ENCODE measurements around the gene PDK4.

The PDK4 gene

DNA sequence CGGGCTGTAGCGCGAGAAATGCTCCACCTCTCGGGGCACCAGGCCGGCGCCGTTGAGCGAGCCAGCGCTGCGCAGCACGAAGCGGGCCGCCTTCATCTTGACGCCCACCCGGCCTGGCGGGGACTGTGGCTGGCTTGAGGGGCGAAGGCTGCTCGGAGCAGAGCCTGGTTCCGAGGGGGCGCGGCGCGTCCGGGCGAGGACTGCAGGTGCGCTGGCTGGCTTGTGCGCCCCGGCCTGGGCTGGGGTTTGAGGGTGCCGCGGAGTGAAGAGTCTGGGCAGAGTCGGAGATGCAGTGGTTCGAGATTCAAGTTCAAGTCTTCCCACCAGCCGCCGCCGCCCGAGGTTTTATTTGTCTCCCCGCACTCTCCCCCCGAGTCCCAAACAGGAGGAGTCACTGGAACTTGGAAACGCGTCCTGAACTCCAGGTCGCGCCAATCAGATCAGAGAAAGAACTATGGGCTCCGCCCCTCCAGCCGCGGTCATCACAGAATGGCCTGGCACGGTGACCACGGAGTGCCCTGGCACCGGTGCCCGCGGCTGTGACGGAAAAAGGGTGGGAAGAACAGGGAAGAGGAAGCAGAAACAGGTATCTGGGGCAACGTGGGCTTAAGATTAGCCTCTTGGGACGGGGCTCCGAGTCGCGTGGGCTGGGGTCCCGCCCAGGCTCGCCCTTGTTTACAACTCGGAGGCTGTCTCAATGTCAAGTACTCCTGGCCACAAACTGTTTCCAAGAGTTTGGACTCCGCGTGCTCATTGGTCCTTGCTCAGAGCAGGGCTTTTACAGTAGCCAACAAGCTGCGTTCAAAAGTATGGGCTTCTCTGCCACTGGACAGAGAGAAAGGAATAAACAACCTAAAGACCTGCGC is at the start of gene PDK4:
Gene PDK4 (minus strand): TSS at position 319 of the 866 bp plus-strand sequence. CDS start 223 bp downstream, at position 96.
- DNase-seq (ENCODE audit: low read depth): peak; percentile 67

DNA sequence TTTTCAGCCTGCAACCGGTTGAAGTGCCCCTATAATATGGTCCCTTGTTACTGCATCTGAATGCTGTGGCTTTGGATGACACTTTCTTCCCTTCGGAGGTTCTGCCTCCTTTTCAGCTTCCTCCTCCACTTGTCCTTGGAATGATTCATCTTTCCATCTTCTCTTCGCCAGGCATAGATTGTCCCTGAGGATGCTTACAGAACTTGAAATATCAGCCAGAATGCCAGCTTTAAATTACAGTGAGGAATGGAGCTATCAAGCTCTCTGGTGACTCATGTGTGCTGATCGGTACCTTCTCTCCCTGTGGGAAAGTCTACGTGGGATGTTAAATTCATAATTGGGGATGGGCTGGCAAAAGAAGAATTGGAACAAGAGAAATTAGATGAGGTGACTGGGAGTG is 45.9 kb upstream of the PDK4 start:
- DNase-seq (ENCODE audit: low read depth): no peak

DNA sequence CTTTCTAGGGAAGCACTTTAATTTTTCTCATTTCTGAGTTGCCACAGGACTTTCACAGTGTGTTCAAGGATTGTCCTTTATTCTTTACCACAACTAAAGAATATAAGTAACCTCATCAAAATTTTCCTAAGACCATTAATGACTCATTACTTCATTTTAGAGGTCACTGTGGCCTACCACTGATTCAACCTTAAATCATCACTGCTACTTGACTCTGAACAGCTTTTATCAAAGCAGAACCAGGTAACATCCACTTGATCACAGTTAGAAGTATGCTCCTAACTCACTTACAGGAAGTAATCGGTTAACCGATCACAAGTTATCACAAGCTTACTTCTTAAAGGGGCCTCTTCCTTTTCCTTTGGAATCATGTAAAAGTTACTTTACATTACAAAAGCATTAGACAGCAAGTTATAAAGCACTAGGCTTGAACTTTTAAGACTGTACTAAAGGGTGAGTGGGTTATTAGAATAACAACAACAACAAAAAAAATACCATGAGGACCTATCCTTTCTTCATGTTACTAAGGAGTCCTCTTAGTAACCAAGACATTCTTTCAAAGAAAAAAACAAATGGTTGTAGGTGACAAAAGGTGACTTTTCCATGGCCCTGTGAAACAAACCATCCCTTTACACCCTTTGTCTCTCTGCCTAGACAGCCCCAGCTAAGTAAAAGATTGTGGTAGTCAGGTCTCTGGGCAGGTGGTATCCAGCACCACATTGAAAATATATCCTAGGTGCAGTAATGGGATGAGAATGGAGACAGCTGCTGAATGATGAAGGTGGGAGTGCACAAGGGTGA is 40.0 kb upstream of the PDK4 start:
- DNase-seq (ENCODE audit: low read depth): no peak

DNA sequence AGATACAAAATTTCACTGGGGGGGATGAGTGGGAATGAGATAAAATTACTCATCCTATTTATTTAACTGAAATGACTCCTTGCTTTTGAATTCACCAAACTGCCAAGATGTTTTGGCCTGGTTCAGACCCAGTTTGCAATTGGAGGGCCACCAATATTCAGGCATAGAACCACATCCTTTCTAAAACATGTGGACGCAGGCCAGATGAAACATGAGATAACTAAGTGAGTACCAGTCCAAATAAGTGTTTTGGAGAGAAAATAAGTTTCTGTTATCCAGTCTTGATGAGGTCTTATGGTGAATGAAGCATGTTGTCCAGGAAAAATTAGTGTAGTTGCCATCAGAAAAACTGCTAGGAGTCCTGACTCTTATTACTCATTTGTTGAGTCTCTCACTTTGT is 36.3 kb upstream of the PDK4 start:
- peak; percentile 36 for DNase-seq (ENCODE audit: low read depth)

DNA sequence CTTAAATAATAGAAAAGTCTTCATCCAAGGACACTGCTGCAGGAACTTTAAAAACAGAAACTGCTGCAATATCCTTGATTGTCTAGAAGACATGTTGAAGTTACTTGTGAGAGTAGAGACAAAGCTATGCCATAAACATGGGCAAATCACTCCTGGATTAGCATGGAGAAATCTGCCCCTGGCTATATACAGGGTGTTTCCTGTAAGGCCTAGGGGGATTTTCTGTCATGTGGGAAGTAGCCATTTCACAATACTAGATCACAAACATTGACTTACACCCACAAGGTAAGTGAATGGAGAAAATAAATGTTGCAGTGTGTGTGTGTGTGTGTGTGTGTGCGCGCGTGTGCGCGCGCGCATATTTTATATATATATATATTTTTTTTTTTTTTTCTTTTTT is 35.2 kb upstream of the PDK4 start:
- DNase-seq (ENCODE audit: low read depth): no peak

DNA sequence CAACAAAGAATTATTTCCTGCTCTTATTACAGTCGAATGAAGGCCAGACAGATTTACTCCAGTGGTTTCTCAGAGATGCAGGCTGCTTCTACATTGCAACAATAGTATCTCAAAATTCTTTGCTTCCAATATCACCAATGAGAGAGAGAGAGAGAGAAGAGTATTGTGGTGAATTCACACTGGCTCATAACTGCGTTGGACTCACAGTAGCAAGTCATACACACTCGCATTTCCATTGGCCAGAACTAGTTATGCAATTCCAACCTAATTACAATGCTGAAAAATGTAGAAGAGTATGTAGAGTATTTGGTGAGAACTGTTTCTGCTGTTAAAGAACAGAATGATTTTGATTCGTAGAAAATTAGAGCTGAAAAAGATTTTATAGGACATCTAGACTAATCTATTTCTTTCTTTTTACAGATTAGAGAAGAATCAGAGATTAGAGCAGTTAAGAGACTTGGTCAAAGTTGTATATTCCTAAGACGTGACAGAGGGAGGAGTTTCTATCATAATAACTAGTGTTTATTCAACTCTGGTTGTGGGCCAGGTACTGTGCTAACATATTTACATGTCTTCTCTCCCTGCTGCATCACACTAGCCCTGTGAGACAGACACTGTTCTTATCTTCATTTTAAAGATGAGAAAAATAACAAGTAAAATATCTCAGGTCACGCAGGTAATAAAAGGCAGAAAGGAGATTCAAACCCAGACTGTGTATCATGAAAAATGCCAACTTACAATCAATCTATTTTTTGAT is 34.6 kb upstream of the PDK4 start:
- DNase-seq (ENCODE audit: low read depth): peak; percentile 7

DNA sequence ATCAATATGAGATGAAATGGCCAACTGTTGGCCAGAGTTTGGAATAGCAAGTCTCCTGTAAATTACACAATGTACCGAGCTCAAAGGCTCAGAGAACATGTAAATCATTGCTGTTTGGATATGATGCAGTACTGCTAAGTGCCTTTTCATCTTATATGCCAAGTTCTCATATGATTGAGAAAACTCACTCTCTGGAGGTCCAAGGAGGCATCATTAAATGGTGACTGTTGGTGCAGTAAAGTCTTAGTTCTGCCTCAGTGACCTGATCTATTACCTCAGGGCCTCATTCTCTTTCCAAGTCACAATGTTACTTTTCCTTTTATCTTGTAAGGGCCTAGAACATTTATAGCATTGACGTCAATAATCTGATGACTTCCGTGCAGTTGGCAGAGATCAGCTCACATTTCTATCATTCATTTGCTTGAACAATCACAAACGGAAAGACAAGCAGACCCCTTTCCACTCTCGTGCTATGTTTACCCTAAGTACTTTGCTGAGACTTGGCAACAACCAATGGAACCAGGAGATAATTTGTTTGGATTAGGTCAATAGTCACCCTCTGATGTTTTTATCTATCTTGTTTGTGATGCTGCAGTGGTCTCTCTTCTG is 32.6 kb upstream of the PDK4 start:
- DNase-seq (ENCODE audit: low read depth): no peak

DNA sequence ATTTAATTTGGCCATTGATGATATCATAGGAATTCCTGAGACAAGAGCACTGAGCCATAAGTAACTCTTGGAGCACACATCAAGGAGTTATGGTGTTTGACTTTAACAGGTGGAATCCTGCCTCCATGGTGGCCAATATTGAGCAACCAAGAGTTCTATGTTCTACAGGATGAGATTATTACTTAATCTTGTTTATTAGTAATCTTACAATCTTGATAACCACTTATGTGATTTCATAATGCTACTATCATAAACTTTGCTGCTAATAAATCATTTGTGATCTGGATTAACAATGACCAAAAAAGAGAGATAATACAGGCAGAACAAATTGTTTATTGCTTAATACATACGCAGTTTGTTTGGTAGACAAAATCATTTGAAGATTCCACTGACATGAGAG is 27.5 kb upstream of the PDK4 start:
- DNase-seq (ENCODE audit: low read depth): no peak

DNA sequence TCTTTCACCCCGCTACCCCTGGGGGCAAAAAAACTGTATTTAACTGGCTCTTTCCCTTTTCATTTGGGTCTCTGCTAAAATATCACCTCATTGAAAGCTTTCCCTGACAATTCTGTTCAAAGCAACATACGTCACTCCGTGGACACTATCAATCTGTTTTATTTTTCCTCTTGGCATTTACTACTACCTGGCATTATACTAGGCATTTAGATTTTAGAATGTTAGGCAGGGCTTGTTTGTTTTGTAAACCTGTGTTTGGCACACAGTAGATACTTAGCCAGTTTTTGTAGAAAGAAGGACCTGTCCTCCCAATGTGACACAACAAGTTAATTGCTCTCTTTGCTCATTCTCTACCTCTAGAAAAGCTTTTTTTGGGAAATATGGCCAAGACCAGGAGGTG is 26.5 kb upstream of the PDK4 start:
- no peak for DNase-seq (ENCODE audit: low read depth)

DNA sequence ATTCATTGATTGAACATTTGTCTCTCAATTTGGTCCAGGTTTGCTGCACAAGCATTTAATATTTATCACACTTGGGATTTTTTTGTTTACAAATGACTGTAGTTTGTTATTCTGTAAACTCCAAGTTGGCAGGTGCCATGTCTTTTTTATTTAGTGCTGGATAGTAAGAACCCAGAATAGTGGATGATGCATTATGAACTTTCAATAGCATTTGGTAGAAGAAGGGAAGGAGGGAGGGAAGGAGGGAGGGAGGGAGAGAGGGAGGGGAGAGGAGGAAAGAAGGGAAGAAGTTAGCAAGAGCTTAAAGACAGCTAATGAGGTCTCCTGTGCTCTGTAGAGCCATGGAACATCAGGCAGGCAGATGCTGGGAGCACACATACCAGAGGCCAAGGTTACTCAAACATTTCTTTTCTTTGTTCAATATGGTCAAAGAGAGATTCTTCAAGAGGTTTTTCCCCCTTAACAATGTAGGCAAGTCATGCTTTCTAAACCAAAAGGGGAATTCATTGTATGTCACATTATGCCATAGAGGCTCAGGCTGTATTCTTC is 25.8 kb upstream of the PDK4 start:
- DNase-seq (ENCODE audit: low read depth): no peak

DNA sequence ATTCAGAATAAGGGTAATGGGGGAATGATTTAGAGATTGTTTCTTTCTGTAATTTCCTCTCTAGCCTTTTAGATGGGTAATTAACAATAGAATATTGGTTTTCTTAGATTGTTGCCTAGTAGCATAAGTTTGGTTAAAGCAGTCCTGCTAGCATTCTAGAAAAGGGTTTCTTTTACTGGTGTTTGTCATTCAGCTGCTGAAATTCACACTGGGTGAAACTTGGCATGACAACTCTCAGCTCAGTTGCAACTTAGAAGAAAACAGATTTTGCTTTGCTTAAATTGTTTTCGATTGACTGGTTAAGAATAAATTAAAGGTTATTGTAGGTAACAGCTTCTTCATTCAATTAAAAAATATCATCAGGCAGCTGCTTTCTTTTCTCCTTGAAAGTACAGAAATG is 25.1 kb upstream of the PDK4 start:
- no peak for DNase-seq (ENCODE audit: low read depth)

DNA sequence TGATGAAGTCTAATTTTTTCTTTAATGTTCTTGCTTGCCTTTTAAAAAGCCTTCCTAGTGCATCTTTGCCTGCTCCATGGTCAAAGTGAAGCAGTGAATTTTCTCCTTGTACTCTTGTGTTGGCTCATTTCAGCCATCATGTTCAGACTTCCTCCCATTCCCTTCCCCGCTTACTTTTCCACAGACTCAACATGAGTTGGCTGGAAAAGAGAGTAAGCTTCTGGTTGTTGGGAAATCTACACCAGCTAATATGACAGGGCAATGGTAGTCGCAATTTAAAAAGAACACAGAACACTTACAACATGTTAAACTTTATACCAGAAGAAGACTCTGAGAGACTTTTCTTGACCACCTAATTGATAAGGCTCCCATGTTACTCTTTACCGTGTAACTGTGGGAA is 24.3 kb upstream of the PDK4 start:
- no peak for DNase-seq (ENCODE audit: low read depth)

DNA sequence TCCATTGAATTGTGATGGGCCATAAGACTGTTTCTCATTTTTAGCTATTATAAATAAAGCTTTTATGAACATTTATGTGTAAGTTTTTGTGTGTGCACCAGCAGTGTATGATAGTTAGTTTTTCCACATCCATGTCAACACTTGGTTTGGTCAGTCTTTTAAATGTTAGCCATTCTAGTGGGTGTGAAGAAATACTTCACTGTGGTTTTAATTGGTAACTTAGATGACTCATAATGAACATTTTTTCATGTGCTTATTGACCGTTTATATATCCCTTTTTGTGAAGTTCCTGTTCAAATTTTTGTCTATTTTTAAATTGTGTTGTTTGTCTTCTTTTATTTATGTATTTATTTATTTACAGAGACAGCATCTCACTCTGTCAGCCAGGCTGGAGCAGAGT is 23.6 kb upstream of the PDK4 start:
- no peak for DNase-seq (ENCODE audit: low read depth)

DNA sequence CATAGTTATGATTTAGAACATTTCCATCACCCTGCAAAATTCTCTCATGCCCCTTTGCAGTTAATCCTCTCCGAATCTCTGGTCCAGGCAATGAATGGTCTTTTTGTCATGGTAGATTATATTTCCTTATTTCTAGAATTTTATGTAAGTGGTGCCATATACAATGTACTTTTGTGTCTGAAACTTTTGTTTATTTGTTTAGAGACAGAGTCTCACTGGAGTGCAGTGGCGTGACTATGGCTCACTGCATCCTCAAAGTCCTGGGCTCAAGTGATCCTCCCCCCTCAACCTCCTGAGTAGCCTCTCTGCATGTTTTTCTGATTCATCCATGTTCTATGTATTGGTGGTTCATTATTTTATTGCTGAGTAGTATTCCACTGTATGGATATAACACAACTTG is 23.2 kb upstream of the PDK4 start:
- no peak for DNase-seq (ENCODE audit: low read depth)

DNA sequence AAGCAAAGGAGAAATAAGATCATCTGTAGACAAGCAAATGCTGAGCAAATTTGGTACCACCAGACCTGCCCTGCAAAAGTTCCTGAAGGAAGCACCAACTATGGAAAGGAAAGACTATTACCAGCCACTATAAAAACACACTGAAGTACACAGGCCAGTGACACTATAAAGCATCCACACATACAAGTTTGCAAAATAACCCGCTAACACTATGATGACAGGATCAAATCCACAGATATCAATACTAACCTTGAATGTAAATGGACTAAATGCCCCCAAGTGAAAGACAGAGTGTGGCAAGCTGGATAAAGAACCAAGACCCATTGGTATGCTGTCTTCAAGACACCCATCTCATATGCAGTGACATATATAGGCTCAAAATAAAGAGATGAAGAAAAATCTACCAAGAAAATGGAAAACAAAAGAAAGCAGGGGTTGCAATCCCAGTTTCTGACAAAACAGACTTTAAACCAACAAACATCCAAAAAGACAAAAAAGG is 18.2 kb upstream of the PDK4 start:
- no peak for DNase-seq (ENCODE audit: low read depth)

DNA sequence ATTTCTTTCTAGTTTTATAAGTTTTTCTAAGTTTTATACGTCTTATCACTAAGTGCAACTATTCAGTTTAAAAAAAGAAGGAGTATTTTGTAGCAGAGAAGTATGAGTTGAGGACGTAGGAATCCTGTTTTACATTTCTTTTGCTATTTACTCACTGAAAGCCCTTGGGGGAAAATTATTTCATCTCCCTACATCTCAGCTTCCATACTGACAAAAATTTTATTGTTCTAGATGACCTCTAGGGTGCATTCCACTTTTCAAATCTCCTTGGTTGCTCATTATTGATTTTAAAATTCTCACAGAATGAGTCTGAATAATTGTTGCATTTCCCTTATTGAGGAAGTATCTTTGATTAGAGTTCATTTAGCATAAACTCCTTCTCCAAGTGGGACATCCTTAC is 14.9 kb upstream of the PDK4 start:
- DNase-seq (ENCODE audit: low read depth): no peak

DNA sequence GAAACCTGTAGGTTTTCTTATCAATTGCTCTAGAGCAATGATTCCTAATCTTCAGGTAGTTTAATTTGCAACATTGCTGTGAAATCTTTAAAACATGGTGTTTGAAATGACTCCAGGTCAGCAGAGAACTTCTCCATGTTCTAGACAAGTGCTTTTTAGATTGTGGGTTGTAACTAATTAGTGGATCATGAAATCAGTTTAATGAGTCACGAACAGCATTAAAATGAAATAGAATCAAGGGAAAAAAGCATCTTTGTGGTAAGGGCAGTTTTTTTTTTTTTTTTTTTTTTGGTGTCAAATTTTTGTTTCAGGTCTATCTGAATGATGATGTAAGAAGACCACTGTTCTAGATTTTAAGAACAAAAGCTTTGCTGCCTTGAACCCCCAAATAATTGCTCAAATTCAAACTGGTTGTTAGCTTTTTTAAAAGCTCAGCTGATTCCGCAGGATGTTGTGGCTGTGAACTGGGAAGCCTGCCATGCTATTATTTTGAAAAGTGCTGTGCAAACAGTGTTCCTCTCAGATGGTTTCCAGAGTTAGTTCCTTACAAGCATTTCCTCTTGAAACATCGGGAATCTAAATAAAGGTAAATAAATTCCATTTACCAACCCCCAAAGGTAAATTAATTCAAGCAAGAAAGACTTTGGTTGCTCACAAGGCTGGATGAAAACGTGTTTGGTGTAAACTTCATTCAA is 13.1 kb upstream of the PDK4 start:
- DNase-seq (ENCODE audit: low read depth): peak; percentile 62

DNA sequence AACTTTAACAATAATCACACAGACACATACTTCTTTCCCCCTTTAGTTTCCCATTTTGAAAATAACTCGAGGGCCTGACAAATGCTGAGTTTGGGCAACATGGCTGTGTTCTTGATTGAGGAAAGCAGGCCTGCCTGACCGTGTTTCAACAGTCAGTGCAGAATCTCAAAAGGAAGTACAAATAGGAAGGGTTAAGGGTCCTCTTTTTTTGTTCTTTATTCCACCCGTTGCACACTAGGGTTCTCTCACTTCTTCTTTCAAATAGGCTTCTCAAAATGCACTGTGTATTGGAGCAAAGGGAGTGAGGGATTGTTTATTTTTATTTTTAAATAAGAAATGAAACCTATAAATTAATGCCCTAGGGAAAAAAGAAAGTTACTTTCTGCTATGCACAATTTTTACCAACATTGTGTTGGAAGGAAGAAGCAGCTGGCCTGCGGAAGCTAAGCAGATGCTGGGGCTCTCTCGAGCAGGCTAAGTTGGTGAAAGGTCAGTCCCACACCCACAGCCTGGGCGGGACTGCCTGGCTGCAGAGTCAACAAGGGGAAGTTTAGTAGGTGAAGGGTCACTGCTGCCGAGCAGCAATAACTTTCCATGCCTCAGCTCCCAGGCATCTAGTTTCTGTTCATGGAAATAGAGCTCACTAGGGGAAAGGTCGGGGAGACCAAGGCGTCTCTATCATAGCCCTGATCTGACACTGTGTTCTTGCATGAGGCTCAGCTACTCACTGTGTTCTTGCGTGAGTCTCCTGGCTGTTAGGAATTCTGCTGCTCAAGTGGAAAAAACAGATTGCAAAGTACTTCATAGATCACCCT is 12.2 kb upstream of the PDK4 start:
- DNase-seq (ENCODE audit: low read depth): peak; percentile 98

DNA sequence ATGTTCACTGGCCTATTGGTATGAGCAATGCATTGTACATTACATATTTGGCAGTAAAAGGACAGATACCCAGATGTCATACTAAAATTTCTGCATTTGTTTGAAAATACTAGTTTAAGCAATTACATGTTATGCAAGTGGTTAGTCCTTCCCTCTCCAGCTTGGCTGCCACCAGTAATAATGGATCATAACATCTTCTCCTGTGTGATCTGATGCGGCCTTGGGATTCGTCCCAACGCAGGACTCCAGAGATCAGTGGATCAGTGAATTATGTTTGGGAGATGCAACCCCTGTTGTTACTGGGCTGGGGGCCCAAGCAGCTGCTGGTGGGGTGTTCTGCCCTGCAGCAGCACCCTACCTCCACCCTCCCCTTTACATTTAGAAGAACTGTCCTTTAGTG is 11.2 kb upstream of the PDK4 start:
- no peak for DNase-seq (ENCODE audit: low read depth)

DNA sequence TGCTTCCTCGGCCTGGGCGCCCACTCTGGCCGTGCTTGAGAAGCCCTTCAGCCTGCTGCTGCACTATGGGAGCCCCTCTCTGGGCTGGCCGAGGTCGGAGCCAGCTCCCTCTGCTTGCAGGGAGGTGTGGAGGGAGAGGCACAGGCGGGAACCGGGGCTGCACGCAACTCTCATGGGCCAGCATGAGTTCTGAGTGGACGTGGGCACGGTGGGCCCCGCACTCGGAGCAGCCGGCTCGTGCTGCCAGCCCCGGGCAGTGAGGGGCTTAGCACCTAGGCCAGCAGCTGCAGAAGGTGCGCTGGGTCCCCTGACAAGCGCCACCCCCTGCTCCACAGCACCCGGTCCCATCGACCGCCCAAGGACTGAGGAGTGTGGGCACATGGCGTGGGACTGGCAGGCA is 9.0 kb upstream of the PDK4 start:
- DNase-seq (ENCODE audit: low read depth): no peak
